Measurements from ENCODE around the gene WWP2.

The WWP2 gene

DNA sequence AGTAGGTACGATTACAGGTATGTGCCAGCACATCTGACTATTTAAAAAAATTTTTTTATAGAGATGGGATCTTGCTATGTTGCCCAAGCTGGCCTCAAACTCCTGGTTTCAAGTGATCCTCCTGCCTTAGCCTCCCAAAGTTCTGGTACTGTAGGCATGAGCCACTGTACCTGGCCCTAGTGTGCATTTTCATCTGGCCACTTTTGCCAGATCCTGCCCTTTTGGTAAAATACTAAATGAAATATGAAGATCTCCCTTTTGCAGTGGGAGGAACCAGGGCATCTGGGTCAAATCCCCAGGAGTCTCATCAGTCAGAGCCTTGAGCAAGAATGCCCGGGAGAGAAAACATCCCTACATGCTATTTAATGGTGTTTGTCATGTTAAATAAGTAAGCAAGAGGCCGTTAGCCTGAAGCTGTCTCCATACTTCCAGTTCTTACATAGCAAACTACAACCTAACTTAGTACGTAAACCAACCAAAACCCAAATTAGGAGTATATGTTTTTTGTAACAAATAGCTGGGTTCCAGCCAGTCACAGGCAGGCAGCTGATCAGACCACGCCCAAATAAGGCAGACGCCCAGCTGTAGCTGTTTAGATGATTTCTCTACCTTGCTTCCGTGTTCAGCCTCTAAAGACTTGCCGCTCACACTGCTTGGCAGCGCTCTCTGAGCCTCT is 142.5 kb downstream of the WWP2 start:
- Histone ChIP-seq H3K27ac (peak overlapping the region in 1 of 11 experiments; percentile 9; a peak in 1 of 22 replicates), H3K9ac (no peak overlapping the region)

DNA sequence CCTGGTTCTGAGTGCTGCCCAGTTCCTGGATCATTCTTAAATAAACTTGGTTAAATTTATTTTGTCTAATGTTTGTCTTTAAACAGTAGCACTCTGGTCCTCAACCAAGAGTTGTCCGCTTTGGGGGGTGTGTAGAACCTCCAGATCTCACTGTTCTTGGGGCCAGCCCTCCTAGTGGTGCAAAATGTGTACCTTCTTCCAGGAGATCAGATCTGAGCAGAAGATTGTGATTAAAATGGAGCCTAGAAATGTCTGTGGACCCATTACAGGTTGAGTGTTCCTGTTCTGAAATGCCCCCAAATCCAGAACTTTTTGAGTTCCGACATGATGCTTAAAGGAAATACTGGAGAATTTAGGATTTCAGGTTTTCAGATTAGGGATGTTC is 143.0 kb downstream of the WWP2 start:
- TF ChIP-seq Cebpa-rat (IDR thresholded peaks at IDR 0.05): no peak
- H3K9me3 ChIP-seq (replicated peaks in 1 of 11): peaks cover 0 to 28% (median 16%) of the 10 kb centered on the region in 11 experiments; a peak in 13 of 22 replicates
- H3K36me3 ChIP-seq: peaks cover 39 to 100% (median 59%) of the 10 kb centered on the region in 11 experiments
- H3K9ac ChIP-seq: no peak overlapping the region
- H3K4me3 ChIP-seq: no peak overlapping the region
- peaks cover 0 to 13% (median 0%) of the 10 kb centered on the region in 11 experiments; a peak in 3 of 22 replicates for H4K20me1 ChIP-seq
- H3K27me3 ChIP-seq: no peaks in the 10 kb centered on the region
- H3K4me2 ChIP-seq: no peak overlapping the region
- peaks cover 0 to 55% (median 41%) of the 10 kb centered on the region in 10 experiments; a peak in 16 of 20 replicates for H3K4me1 ChIP-seq
- peak overlapping the region in 2 of 11 experiments; percentile 9 to 81; a peak in 1 of 22 replicates for H3K27ac ChIP-seq

More for the DNA sequence above, 142.5 kb downstream of the WWP2 start:
- no peak for TF ChIP-seq Cebpa-rat (IDR thresholded peaks at IDR 0.05)
- peaks cover 0 to 28% (median 16%) of the 10 kb centered on the region in 11 experiments; a peak in 13 of 22 replicates for H3K9me3 ChIP-seq (replicated peaks in 1 of 11)
- H3K4me1 ChIP-seq: peaks cover 0 to 50% (median 36%) of the 10 kb centered on the region in 10 experiments; a peak in 16 of 20 replicates
- no peak overlapping the region for H3K4me3 ChIP-seq
- H3K27me3 ChIP-seq: no peaks in the 10 kb centered on the region
- H3K4me2 ChIP-seq: no peak overlapping the region
- H3K36me3 ChIP-seq: peaks cover 39 to 98% (median 59%) of the 10 kb centered on the region in 11 experiments
- H4K20me1 ChIP-seq: peaks cover 0 to 13% (median 0%) of the 10 kb centered on the region in 11 experiments; a peak in 3 of 22 replicates

DNA sequence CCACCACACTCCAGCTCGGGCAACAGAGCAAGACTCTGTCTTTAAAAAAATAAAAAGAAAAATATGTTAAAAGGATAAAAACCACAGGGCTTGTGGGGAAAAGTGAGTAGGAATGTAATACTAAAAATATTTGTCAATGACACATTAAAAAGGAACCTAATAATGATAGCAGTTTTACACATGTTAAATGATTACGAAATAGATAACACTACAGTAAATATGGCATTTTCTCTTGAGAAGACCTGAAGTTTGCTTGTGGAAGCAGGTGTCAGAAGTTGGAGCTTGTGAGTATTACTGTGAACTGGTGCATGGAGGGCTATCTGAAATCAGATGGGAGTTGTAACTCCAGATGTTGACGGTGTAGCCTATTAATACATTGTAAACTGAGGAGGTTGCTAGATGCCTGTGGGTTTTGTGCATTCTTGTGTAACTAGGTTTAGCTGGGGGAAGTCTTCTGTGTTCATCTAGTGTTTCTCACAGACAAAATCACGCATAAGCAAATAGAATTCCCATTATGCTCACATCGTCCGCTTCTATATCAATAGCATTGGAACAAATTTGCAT is 144.8 kb downstream of the WWP2 start:
- H3K9ac ChIP-seq: peak overlapping the region in 4 of 11 experiments; percentile 10 to 66 (median 25); a peak in 6 of 22 replicates
- peak in 4 of 11 experiments; percentile 43 to 83 (median 58); a peak in 7 of 22 replicates for TF ChIP-seq Cebpa-rat (IDR thresholded peaks at IDR 0.05)
- H3K36me3 ChIP-seq: peaks cover 31 to 100% (median 54%) of the 10 kb centered on the region in 11 experiments
- H3K27ac ChIP-seq: peak overlapping the region in 5 of 11 experiments; percentile 9 to 81 (median 67); a peak in 7 of 22 replicates
- H3K4me1 ChIP-seq: peaks cover 0 to 73% (median 55%) of the 10 kb centered on the region in 10 experiments; a peak in 16 of 20 replicates
- no peaks in the 10 kb centered on the region for H3K27me3 ChIP-seq
- peaks cover 0 to 13% (median 0%) of the 10 kb centered on the region in 11 experiments; a peak in 2 of 22 replicates for H4K20me1 ChIP-seq
- H3K4me3 ChIP-seq: no peak overlapping the region
- H3K9me3 ChIP-seq (replicated peaks in 1 of 11): peaks cover 0 to 28% (median 16%) of the 10 kb centered on the region in 11 experiments; a peak in 13 of 22 replicates
- peak overlapping the region in 8 of 11 experiments; percentile 35 to 67 (median 50); a peak in 16 of 22 replicates for H3K4me2 ChIP-seq

DNA sequence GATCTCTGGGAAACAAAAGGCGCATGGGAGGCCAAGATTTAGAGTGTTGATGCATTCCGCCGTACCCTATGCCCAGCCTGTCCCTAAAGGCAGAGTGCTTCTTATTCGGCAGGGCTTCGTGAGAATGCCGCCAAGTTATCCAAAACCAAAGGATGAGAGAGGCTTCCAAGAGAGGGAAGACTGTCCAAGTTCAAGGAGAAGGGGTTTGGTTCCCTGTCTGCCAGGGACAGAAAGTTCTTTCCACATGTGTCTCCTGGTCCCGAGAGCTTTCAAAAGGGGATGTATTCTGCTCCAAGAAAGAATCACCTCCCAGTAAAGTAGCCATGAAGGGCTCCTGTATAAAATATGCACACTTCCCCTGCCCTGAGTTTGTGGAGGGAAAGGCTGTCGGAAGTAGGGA is 146.9 kb downstream of the WWP2 start:
- no peak for TF ChIP-seq Cebpa-rat (IDR thresholded peaks at IDR 0.05)
- Histone ChIP-seq H3K4me2 (peak overlapping the region in 8 of 11 experiments; percentile 3 to 67 (median 53); a peak in 10 of 22 replicates), H3K36me3 (peaks cover 18 to 95% (median 42%) of the 10 kb centered on the region in 11 experiments), H3K4me3 (no peak overlapping the region), H3K4me1 (peaks cover 0 to 74% (median 55%) of the 10 kb centered on the region in 10 experiments; a peak in 16 of 20 replicates), H3K27me3 (no peaks in the 10 kb centered on the region), H4K20me1 (peaks cover 0 to 13% (median 0%) of the 10 kb centered on the region in 11 experiments; a peak in 2 of 22 replicates), H3K9me3 (replicated peaks in 1 of 11) (peaks cover 0 to 28% (median 16%) of the 10 kb centered on the region in 11 experiments; a peak in 13 of 22 replicates), H3K9ac (no peak overlapping the region), H3K27ac (peak overlapping the region in 4 of 11 experiments; percentile 5 to 81 (median 69); a peak in 6 of 22 replicates)

DNA sequence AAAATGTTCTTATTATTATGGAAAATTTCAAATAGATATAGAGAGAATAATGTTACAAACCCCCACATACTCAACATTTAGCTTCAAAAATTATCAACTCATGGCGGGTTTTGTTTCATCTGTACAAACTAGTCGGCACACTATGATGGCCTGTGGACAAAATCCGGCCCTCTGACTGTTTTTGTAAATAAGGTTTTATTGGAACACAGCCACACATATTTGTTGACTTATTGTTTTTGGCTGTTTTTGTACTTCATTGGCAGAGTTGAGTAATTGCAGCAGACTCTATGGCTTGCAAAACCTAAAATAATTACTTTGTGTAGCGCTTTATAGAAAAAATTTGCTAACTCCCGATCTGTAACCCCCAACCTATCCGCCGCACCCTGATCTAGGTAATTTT is 147.6 kb downstream of the WWP2 start:
- TF ChIP-seq Cebpa-rat (IDR thresholded peaks at IDR 0.05): no peak
- peak overlapping the region in 6 of 11 experiments; percentile 67 to 80 (median 71); a peak in 12 of 22 replicates for H3K4me2 ChIP-seq

GRCh38 chr16:69910964-69911363 is 148.8 kb downstream of the WWP2 start:
- H3K4me1 ChIP-seq: peaks cover 0 to 61% (median 53%) of the 10 kb centered on the region in 10 experiments; a peak in 16 of 20 replicates
- peak overlapping the region in 3 of 11 experiments; percentile 19 to 43 (median 25); a peak in 6 of 22 replicates for H3K9ac ChIP-seq
- H3K27me3 ChIP-seq: no peaks in the 10 kb centered on the region
- TF ChIP-seq Cebpa-rat (IDR thresholded peaks at IDR 0.05): no peak
- H3K4me3 ChIP-seq: no peak overlapping the region
- peaks cover 11 to 94% (median 27%) of the 10 kb centered on the region in 11 experiments for H3K36me3 ChIP-seq
- H3K4me2 ChIP-seq: peak overlapping the region in 8 of 11 experiments; percentile 63 to 80 (median 71); a peak in 16 of 22 replicates
- peaks cover 0 to 13% (median 0%) of the 10 kb centered on the region in 11 experiments; a peak in 2 of 22 replicates for H4K20me1 ChIP-seq
- peak overlapping the region in 7 of 11 experiments; percentile 22 to 81 (median 29); a peak in 11 of 22 replicates for H3K27ac ChIP-seq
- H3K9me3 ChIP-seq (replicated peaks in 1 of 11): peaks cover 0 to 16% (median 3%) of the 10 kb centered on the region in 11 experiments; a peak in 9 of 22 replicates

More for the DNA sequence above, 147.6 kb downstream of the WWP2 start:
- Histone ChIP-seq H3K27ac (peak overlapping the region in 4 of 11 experiments; percentile 33 to 81 (median 54); a peak in 7 of 22 replicates), H3K4me1 (peaks cover 0 to 72% (median 55%) of the 10 kb centered on the region in 10 experiments; a peak in 16 of 20 replicates), H4K20me1 (peaks cover 0 to 13% (median 0%) of the 10 kb centered on the region in 11 experiments; a peak in 2 of 22 replicates), H3K9ac (no peak overlapping the region), H3K36me3 (peaks cover 18 to 95% (median 39%) of the 10 kb centered on the region in 11 experiments), H3K4me3 (no peak overlapping the region), H3K9me3 (replicated peaks in 1 of 11) (peaks cover 0 to 28% (median 14%) of the 10 kb centered on the region in 11 experiments; a peak in 13 of 22 replicates), H3K27me3 (no peaks in the 10 kb centered on the region)

GRCh38 chr16:69916462-69916861 is 154.3 kb downstream of the WWP2 start:
- Histone ChIP-seq H3K27ac (no peak overlapping the region), H3K9ac (no peak overlapping the region), H3K4me1 (peaks cover 0 to 6% (median under 1%) of the 10 kb centered on the region in 10 experiments; a peak in 10 of 20 replicates), H4K20me1 (no peaks in the 10 kb centered on the region), H3K27me3 (no peaks in the 10 kb centered on the region), H3K4me2 (no peak overlapping the region), H3K36me3 (peaks cover 4 to 92% (median 24%) of the 10 kb centered on the region in 11 experiments; a peak in 15 of 22 replicates), H3K9me3 (replicated peaks in 1 of 11) (no peaks in the 10 kb centered on the region), H3K4me3 (no peak overlapping the region)
- no peak for TF ChIP-seq Cebpa-rat (IDR thresholded peaks at IDR 0.05)

DNA sequence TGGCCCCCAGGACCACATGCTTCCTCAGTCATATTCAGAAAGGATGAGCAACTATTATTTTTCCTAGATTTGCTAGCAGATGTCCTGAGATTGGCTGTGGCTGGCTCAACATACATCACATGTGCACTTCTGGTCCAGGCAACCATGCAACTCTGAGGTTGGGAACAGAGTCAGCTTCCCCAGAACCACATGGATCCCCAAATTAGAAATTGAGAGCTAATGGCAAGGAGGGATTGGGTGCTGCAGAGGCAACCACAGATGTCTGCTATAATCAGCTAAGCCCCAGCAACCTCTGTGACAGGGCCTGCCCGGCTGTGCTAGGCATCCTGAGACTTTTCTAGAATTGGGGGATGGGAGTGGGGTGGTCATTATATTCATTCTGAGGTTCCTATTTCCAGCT is 155.2 kb downstream of the WWP2 start:
- TF ChIP-seq Cebpa-rat (IDR thresholded peaks at IDR 0.05): no peak
- Histone ChIP-seq H3K9me3 (replicated peaks in 1 of 11) (no peaks in the 10 kb centered on the region), H3K4me2 (no peak overlapping the region), H3K27ac (no peak overlapping the region), H3K27me3 (no peaks in the 10 kb centered on the region), H4K20me1 (no peaks in the 10 kb centered on the region), H3K4me1 (peaks cover 0 to 5% (median 4%) of the 10 kb centered on the region in 10 experiments; a peak in 14 of 20 replicates), H3K36me3 (peaks cover 4 to 87% (median 24%) of the 10 kb centered on the region in 11 experiments; a peak in 15 of 22 replicates), H3K9ac (no peak overlapping the region), H3K4me3 (no peak overlapping the region)

Measured in BLaER1 treated with 17β-estradiol and CSF1 and Interleukin-3, amounts not matched to agents 10 nM and 100 nM (cell line).